ENCODE measurements around the gene RHBDL3. TPM values are rescaled to one million over a fixed set of nuclear protein-coding genes. Genes with fewer than 3 reads are reported as not detected.

The RHBDL3 gene
- total and polyA plus RNA-seq, 10 of the 15 experiments (the other 5 are each of a cell fraction or from before 2014, with no cell fraction given), result 0.04 to 0.24 (median 0.04) TPM; not detected in 5

DNA sequence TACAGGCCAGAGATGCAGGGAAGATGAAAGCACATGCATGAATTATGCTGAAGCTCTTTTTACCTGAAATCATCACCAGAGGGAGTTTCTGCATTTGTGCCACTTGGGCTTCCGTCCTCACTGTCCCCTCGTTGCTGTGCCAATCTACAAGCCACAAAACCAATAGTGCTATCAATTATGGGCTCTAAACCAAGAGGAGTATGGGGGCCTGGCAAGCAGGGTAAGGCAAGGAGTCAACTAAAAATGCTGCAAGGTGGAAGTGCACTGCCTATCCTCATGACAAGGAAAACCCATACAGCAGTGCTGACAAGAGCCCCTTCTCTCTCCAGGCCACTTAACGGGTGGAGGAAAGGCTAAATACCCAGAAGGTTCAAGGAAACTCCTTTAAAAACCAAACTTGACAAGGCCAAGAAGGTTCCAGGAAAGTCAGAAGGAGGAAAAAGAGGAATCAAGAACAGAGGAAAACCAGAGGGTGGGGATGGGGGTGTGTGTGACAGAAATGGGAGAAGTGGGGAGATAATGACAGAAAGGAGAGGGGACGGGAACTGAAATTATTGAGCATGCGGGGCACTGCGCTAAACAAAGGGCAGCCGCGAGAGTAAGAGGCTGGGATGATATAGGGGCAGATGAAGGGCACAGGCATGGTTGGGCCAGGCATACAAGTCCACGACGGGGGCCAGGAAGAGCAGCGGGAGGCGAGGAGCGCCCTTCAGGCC lies 75.7 kb downstream of the RHBDL3 start (continued):
- TF ChIP-seq GATAD2B (conservative IDR thresholded peaks at IDR 0.05; ENCODE audit: low read depth), result no peak
- no peak for TF ChIP-seq MXI1 (IDR thresholded peaks at IDR 0.05; ENCODE audit: low read depth, low read length)
- no peak for TF ChIP-seq ZNF24 (IDR thresholded peaks at IDR 0.05)
- no peak for TF ChIP-seq RB1 (IDR thresholded peaks at IDR 0.05; ENCODE audit: borderline replicate concordance)
- TF ChIP-seq, protein P1, sequence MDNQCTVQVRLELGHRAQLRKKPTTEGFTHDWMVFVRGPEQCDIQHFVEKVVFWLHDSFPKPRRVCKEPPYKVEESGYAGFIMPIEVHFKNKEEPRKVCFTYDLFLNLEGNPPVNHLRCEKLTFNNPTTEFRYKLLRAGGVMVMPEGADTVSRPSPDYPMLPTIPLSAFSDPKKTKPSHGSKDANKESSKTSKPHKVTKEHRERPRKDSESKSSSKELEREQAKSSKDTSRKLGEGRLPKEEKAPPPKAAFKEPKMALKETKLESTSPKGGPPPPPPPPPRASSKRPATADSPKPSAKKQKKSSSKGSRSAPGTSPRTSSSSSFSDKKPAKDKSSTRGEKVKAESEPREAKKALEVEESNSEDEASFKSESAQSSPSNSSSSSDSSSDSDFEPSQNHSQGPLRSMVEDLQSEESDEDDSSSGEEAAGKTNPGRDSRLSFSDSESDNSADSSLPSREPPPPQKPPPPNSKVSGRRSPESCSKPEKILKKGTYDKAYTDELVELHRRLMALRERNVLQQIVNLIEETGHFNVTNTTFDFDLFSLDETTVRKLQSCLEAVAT (IDR thresholded peaks at IDR 0.05), result no peak
- no peak for TF ChIP-seq HDAC2 (IDR thresholded peaks at IDR 0.05)
- TF ChIP-seq CREB1 (IDR thresholded peaks at IDR 0.05; ENCODE audit: low read depth), result no peak
- TF ChIP-seq SMARCA5 (IDR thresholded peaks at IDR 0.05), result 0 out of 2 replicates have a peak, but pooled peaks have one; percentile 35
- TF ChIP-seq, protein P2, sequence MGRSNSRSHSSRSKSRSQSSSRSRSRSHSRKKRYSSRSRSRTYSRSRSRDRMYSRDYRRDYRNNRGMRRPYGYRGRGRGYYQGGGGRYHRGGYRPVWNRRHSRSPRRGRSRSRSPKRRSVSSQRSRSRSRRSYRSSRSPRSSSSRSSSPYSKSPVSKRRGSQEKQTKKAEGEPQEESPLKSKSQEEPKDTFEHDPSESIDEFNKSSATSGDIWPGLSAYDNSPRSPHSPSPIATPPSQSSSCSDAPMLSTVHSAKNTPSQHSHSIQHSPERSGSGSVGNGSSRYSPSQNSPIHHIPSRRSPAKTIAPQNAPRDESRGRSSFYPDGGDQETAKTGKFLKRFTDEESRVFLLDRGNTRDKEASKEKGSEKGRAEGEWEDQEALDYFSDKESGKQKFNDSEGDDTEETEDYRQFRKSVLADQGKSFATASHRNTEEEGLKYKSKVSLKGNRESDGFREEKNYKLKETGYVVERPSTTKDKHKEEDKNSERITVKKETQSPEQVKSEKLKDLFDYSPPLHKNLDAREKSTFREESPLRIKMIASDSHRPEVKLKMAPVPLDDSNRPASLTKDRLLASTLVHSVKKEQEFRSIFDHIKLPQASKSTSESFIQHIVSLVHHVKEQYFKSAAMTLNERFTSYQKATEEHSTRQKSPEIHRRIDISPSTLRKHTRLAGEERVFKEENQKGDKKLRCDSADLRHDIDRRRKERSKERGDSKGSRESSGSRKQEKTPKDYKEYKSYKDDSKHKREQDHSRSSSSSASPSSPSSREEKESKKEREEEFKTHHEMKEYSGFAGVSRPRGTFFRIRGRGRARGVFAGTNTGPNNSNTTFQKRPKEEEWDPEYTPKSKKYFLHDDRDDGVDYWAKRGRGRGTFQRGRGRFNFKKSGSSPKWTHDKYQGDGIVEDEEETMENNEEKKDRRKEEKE (IDR thresholded peaks at IDR 0.05), result no peak
- TF ChIP-seq, protein P3, sequence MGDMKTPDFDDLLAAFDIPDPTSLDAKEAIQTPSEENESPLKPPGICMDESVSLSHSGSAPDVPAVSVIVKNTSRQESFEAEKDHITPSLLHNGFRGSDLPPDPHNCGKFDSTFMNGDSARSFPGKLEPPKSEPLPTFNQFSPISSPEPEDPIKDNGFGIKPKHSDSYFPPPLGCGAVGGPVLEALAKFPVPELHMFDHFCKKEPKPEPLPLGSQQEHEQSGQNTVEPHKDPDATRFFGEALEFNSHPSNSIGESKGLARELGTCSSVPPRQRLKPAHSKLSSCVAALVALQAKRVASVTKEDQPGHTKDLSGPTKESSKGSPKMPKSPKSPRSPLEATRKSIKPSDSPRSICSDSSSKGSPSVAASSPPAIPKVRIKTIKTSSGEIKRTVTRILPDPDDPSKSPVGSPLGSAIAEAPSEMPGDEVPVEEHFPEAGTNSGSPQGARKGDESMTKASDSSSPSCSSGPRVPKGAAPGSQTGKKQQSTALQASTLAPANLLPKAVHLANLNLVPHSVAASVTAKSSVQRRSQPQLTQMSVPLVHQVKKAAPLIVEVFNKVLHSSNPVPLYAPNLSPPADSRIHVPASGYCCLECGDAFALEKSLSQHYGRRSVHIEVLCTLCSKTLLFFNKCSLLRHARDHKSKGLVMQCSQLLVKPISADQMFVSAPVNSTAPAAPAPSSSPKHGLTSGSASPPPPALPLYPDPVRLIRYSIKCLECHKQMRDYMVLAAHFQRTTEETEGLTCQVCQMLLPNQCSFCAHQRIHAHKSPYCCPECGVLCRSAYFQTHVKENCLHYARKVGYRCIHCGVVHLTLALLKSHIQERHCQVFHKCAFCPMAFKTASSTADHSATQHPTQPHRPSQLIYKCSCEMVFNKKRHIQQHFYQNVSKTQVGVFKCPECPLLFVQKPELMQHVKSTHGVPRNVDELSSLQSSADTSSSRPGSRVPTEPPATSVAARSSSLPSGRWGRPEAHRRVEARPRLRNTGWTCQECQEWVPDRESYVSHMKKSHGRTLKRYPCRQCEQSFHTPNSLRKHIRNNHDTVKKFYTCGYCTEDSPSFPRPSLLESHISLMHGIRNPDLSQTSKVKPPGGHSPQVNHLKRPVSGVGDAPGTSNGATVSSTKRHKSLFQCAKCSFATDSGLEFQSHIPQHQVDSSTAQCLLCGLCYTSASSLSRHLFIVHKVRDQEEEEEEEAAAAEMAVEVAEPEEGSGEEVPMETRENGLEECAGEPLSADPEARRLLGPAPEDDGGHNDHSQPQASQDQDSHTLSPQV (IDR thresholded peaks at IDR 0.05), result no peak
- TF ChIP-seq BHLHE40 (IDR thresholded peaks at IDR 0.05; ENCODE audit: borderline replicate concordance in 1 of 2, low read depth in 2 of 2, low read length in 1 of 2), result no peak
- TF ChIP-seq MAX (IDR thresholded peaks at IDR 0.05; ENCODE audit: low read depth, low read length), result no peak; the same call in 1 of the 2 replicates
- no peak for TF ChIP-seq YBX1 (IDR thresholded peaks at IDR 0.05)
- TF ChIP-seq, protein P4, sequence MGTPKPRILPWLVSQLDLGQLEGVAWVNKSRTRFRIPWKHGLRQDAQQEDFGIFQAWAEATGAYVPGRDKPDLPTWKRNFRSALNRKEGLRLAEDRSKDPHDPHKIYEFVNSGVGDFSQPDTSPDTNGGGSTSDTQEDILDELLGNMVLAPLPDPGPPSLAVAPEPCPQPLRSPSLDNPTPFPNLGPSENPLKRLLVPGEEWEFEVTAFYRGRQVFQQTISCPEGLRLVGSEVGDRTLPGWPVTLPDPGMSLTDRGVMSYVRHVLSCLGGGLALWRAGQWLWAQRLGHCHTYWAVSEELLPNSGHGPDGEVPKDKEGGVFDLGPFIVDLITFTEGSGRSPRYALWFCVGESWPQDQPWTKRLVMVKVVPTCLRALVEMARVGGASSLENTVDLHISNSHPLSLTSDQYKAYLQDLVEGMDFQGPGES (IDR thresholded peaks at IDR 0.05), result no peak
- no peak for TF ChIP-seq GABPA (IDR thresholded peaks at IDR 0.05; ENCODE audit: low read depth)
- no peak for TF ChIP-seq ZNF274 (IDR thresholded peaks at IDR 0.05; ENCODE audit: insufficient read depth, insufficient read length)
- no peak for TF ChIP-seq TAF1 (IDR thresholded peaks at IDR 0.05; ENCODE audit: borderline replicate concordance, low read depth, low read length)
- TF ChIP-seq RAD51 (IDR thresholded peaks at IDR 0.05), result no peak
- TF ChIP-seq RELA (IDR thresholded peaks at IDR 0.05; ENCODE audit: borderline replicate concordance, partially characterized antibody), result no peak
- TF ChIP-seq SREBF1 (IDR thresholded peaks at IDR 0.05; ENCODE audit: low read length), result no peak
- TF ChIP-seq, protein P5, sequence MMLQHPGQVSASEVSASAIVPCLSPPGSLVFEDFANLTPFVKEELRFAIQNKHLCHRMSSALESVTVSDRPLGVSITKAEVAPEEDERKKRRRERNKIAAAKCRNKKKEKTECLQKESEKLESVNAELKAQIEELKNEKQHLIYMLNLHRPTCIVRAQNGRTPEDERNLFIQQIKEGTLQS (IDR thresholded peaks at IDR 0.05; ENCODE audit: borderline replicate concordance, extremely low read depth, low read depth, low read length), result no peak
